ENCODE results near the gene FBXL3.

FBXL3 gene

GRCh38 chr13:77026861-77027621 is at the start of gene FBXL3:
Gene FBXL3, minus strand, starts transcription at chr13:77027159. Its CDS starts 5,299 bp downstream, at chr13:77021860.
- no peak for TF ChIP-seq CTCF (IDR thresholded peaks at IDR 0.05; ENCODE audit: borderline replicate concordance, control extremely low read depth, extremely low read depth, insufficient read depth, missing control alignments)
- in situ Hi-C loops (cut with MboI; ENCODE audit: low sequenced_read_pairs, unreplicated experiment): no loop called here
- DNase-seq (ENCODE audit: low spot score): peak; percentile 94

- TF ChIP-seq CTCF (IDR thresholded peaks at IDR 0.05; ENCODE audit: borderline replicate concordance, control extremely low read depth, extremely low read depth, insufficient read depth, missing control alignments): no peak
- in situ Hi-C loops (cut with MboI; ENCODE audit: low sequenced_read_pairs, unreplicated experiment): no loop called here
These were observed 40.6 kb upstream of the FBXL3 start for GRCh38 chr13:77067519-77067918.

GRCh38 chr13:77065461-77066147 is 38.6 kb upstream of the FBXL3 start:
- in situ Hi-C loops (cut with MboI; ENCODE audit: low sequenced_read_pairs, unreplicated experiment): no loop called here
- no peak for TF ChIP-seq CTCF (IDR thresholded peaks at IDR 0.05; ENCODE audit: borderline replicate concordance, control extremely low read depth, extremely low read depth, insufficient read depth, missing control alignments)
- DNase-seq (ENCODE audit: low spot score): no peak

More at GRCh38 chr13:77067519-77067918, 40.6 kb upstream of the FBXL3 start:
- no peak for DNase-seq (ENCODE audit: low spot score)

- no peak for TF ChIP-seq CTCF (IDR thresholded peaks at IDR 0.05; ENCODE audit: borderline replicate concordance, control extremely low read depth, extremely low read depth, insufficient read depth, missing control alignments)
- no peak for DNase-seq (ENCODE audit: low spot score)
- in situ Hi-C loops (cut with MboI; ENCODE audit: low sequenced_read_pairs, unreplicated experiment): no loop called here
These were observed 35.1 kb upstream of the FBXL3 start for GRCh38 chr13:77062097-77062496.

- in situ Hi-C loops (cut with MboI; ENCODE audit: low sequenced_read_pairs, unreplicated experiment): no loop called here
- TF ChIP-seq CTCF (IDR thresholded peaks at IDR 0.05; ENCODE audit: borderline replicate concordance, control extremely low read depth, extremely low read depth, insufficient read depth, missing control alignments): no peak
- DNase-seq (ENCODE audit: low spot score): no peak
These were observed 34.4 kb upstream of the FBXL3 start for GRCh38 chr13:77061362-77061761.

GRCh38 chr13:77056886-77057285 is 29.9 kb upstream of the FBXL3 start:
- TF ChIP-seq CTCF (IDR thresholded peaks at IDR 0.05; ENCODE audit: borderline replicate concordance, control extremely low read depth, extremely low read depth, insufficient read depth, missing control alignments): no peak
- in situ Hi-C loops (cut with MboI; ENCODE audit: low sequenced_read_pairs, unreplicated experiment): no loop called here
- no peak for DNase-seq (ENCODE audit: low spot score)

All from GM13976 (cell line).